HG03175 (cell line): Measurements from ENCODE around the gene H3-3A.

ENCODE experiments used
- ATAC-seq: cut with Tn5 transposase; IDR thresholded peaks from one replicate; pipeline ENCODE4 v1.9.1; 2021; ENCODE audit warnings: mild to moderate bottlenecking, moderate library complexity; ENCODE audit not compliant: unreplicated experiment

Gene H3-3A

GRCh38 chr1:226110249-226111097, 48.0 kb downstream of the H3-3A start:
- ATAC-seq, result peak; percentile 77

- ATAC-seq, result no peak
Observed at GRCh38 chr1:226111098-226111882, 48.8 kb downstream of the H3-3A start.

- ATAC-seq, result no peak
Observed at GRCh38 chr1:226111883-226112261, 49.4 kb downstream of the H3-3A start.

GRCh38 chr1:226112626-226113025, 50.1 kb downstream of the H3-3A start:
- no peak for ATAC-seq

GRCh38 chr1:226116673-226117072, 54.2 kb downstream of the H3-3A start:
- no peak for ATAC-seq

- no peak for ATAC-seq
Observed at GRCh38 chr1:226117330-226117729, 54.8 kb downstream of the H3-3A start.

- no peak for ATAC-seq
Observed at GRCh38 chr1:226118357-226118756, 55.8 kb downstream of the H3-3A start.

- ATAC-seq, result no peak
Observed at GRCh38 chr1:226119169-226119568, 56.7 kb downstream of the H3-3A start.

- ATAC-seq, result no peak
Observed at GRCh38 chr1:226120398-226120797, 57.9 kb downstream of the H3-3A start.

- no peak for ATAC-seq
Observed at GRCh38 chr1:226121049-226121586, 58.6 kb downstream of the H3-3A start.
